Left lung (tissue), 10 donors: ENCODE data around the gene RPUSD3. TPM values are rescaled to one million over a fixed set of nuclear protein-coding genes. Genes with fewer than 3 reads are reported as not detected.
A peak's percentile ranks its signal among the peaks of the same experiment; 100 is the strongest.
"Not testable (repeated sequence)": the region's sequence is repeated elsewhere in the genome, so short reads cannot be mapped to it uniquely, and the experiment has no call there.

ENCODE experiments used
- ATAC-seq: fragments of 200-7000 bp; cut with Tn5 transposase; one replicate; pipeline ENCODE4 v1.9.1; 2020; ENCODE audit warnings: moderate library complexity
- DNase-seq, 4 donors: peaks; one replicate each; pipeline ENCODE4 v3.0.0-alpha.2; 2013 to 2020
- H3K27ac ChIP-seq, 2 donors: fragments of 200-600 bp; sonication (generic) in 1 of 2; one replicate each; pipeline versions ENCODE4 v1.5.0 to v1.8.0; 2020 to 2021
- H3K27me3 ChIP-seq, 2 donors: fragments of 200-600 bp; sonication (generic) in 1 of 2; one replicate each; pipeline versions ENCODE4 v1.5.0 to v1.8.0; 2020 to 2021
- H3K36me3 ChIP-seq, 2 donors: fragments of 200-600 bp; sonication (generic) in 1 of 2; one replicate each; pipeline versions ENCODE4 v1.5.0 to v1.8.0; 2020 to 2021
- H3K4me1 ChIP-seq, 2 donors: fragments of 200-600 bp; one replicate each; pipeline ENCODE4 v1.8.0; 2021
- H3K4me3 ChIP-seq, 2 donors: fragments of 200-600 bp; sonication (generic) in 1 of 2; one replicate each; pipeline versions ENCODE4 v1.5.0 to v1.8.0; 2020 to 2021; ENCODE audit warnings: mild to moderate bottlenecking in 1 of 2
- H3K9me3 ChIP-seq, 2 donors: fragments of 200-600 bp; sonication (generic) in 1 of 2; one replicate each; pipeline versions ENCODE4 v1.5.0 to v1.8.0; 2020 to 2021
- CTCF ChIP-seq, 2 donors: fragments of 200-600 bp; sonication (generic) in 1 of 2; IDR thresholded peaks; one replicate each; pipeline versions ENCODE4 v1.5.0 to v1.8.0; 2021; ENCODE audit warnings: antibody characterized with exemption in 2 of 2
- intact Hi-C, 2 donors: fragments of 100-400 bp; cut with DNase I; formaldehyde crosslinking; loops; one replicate each; pipeline versions ENCODE4 v1.11.2 to v1.14.2; 2022
- polyA plus RNA-seq, 6 donors: library from polyadenylated mRNA; unstranded; fragments of 120-200 nt; gene quantifications; one replicate each; pipeline ENCODE4 v1.2.1, GENCODE V29; 2013; ENCODE audit not compliant: insufficient read length in 6 of 6
- total RNA-seq, 2 donors: library from RNA; stranded (reverse); fragmentation: NEBNext Ultra II Directional; extraction: Animal tissue kit (Norgen Biotek cat#: 25700); gene quantifications; one replicate each; pipeline ENCODE4 v1.2.1, GENCODE V29; 2021
- donor health status: DM: no; HTN: yes; CAD: no.
- donor health status: DM: no; HTN: no; CAD: no.

RPUSD3 gene
- total and polyA plus RNA-seq, 8 donors = 29.6 to 43.1 (median 36.2) TPM

- Histone ChIP-seq H3K27me3 (no peaks in the 10 kb centered on the region), H3K9me3 (no peaks in the 10 kb centered on the region), H3K4me3 (no peak overlapping the region), H3K4me1 (no peaks in the 10 kb centered on the region), H3K27ac (no peak overlapping the region), H3K36me3 (no peaks in the 10 kb centered on the region)
- no peak for ATAC-seq
- intact Hi-C loops = no loop called here
- TF ChIP-seq CTCF (IDR thresholded peaks at IDR 0.05) = no peak
- DNase-seq = no peak
Observed at GRCh38 chr3:9875448-9875847, 31.6 kb upstream of the RPUSD3 start.

GRCh38 chr3:9872067-9872466, 28.3 kb upstream of the RPUSD3 start:
- H3K27me3 ChIP-seq, ATAC-seq, H3K27ac ChIP-seq, H3K4me3 ChIP-seq, DNase-seq, H3K36me3 ChIP-seq, H3K4me1 ChIP-seq, H3K9me3 ChIP-seq, intact Hi-C loops: not testable (repeated sequence)

- DNase-seq (no peak), ATAC-seq (no peak)
- no peak overlapping the region for H3K4me3 ChIP-seq
- H3K9me3 ChIP-seq = no peaks in the 10 kb centered on the region
- H3K27me3 ChIP-seq = no peaks in the 10 kb centered on the region
- no peaks in the 10 kb centered on the region for H3K36me3 ChIP-seq
- peaks cover 0 to 6% of the 10 kb centered on the region in 2 donors for H3K4me1 ChIP-seq
- intact Hi-C loops = no loop called here
- no peak overlapping the region for H3K27ac ChIP-seq
- TF ChIP-seq CTCF (IDR thresholded peaks at IDR 0.05) = no peak
Observed at GRCh38 chr3:9870978-9871377, 27.2 kb upstream of the RPUSD3 start.

- no peak for DNase-seq
- Histone ChIP-seq H3K4me3 (no peak overlapping the region), H3K36me3 (no peaks in the 10 kb centered on the region), H3K27me3 (no peaks in the 10 kb centered on the region), H3K4me1 (peaks cover 1 to 7% of the 10 kb centered on the region in 2 donors), H3K27ac (no peak overlapping the region), H3K9me3 (no peaks in the 10 kb centered on the region)
- ATAC-seq = no peak
- intact Hi-C loops = no loop called here
- TF ChIP-seq CTCF (IDR thresholded peaks at IDR 0.05) = no peak
Observed at GRCh38 chr3:9869955-9870354, 26.1 kb upstream of the RPUSD3 start.

GRCh38 chr3:9867106-9867505, 23.3 kb upstream of the RPUSD3 start:
- no peaks in the 10 kb centered on the region for H3K27me3 ChIP-seq
- no peaks in the 10 kb centered on the region for H3K36me3 ChIP-seq
- TF ChIP-seq CTCF (IDR thresholded peaks at IDR 0.05) = no peak
- H3K27ac ChIP-seq = no peak overlapping the region
- no peak overlapping the region for H3K4me3 ChIP-seq
- H3K4me1 ChIP-seq = peaks cover 20 to 26% of the 10 kb centered on the region in 2 donors
- intact Hi-C loops = no loop called here
- DNase-seq = no peak
- ATAC-seq = no peak
- H3K9me3 ChIP-seq = no peaks in the 10 kb centered on the region

- Histone ChIP-seq H3K9me3 (no peaks in the 10 kb centered on the region), H3K4me1 (peaks cover 20 to 29% of the 10 kb centered on the region in 2 donors), H3K27ac (no peak overlapping the region), H3K36me3 (no peaks in the 10 kb centered on the region), H3K27me3 (no peaks in the 10 kb centered on the region), H3K4me3 (no peak overlapping the region)
- peak; percentile 65 for ATAC-seq
- DNase-seq = peak in 1 of 4 donors; percentile 58
- intact Hi-C loops = no loop called here
- no peak for TF ChIP-seq CTCF (IDR thresholded peaks at IDR 0.05)
Observed at GRCh38 chr3:9866639-9867038, 22.8 kb upstream of the RPUSD3 start.

- DNase-seq, ATAC-seq, intact Hi-C loops, H3K27me3 ChIP-seq, H3K36me3 ChIP-seq, H3K27ac ChIP-seq, H3K4me3 ChIP-seq, H3K9me3 ChIP-seq: not testable (repeated sequence)
- H3K4me1 ChIP-seq = peaks cover 20 to 29% of the 10 kb centered on the region in 2 donors
Observed at GRCh38 chr3:9865125-9865637, 21.4 kb upstream of the RPUSD3 start.
